ENCODE data around the gene ARL4A.
"Not testable (repeated sequence)": the region's sequence is repeated elsewhere in the genome, so short reads cannot be mapped to it uniquely, and the experiment has no call there.

ARL4A gene

GRCh38 chr7:12670000-12670729, 17.3 kb upstream of the ARL4A start:
- no peak for DNase-seq

GRCh38 chr7:12670743-12671520, 16.5 kb upstream of the ARL4A start:
- no peak for DNase-seq

- not testable (repeated sequence) for DNase-seq
Measured at GRCh38 chr7:12673436-12673835, 14.0 kb upstream of the ARL4A start.

- no peak for DNase-seq
Measured at GRCh38 chr7:12674053-12674452, 13.4 kb upstream of the ARL4A start.

GRCh38 chr7:12674861-12675260, 12.6 kb upstream of the ARL4A start:
- no peak for DNase-seq

- no peak for DNase-seq
Measured at GRCh38 chr7:12683678-12684585, 3.5 kb upstream of the ARL4A start.

- DNase-seq = no peak
Measured at GRCh38 chr7:12684733-12685132, 2.7 kb upstream of the ARL4A start.

- DNase-seq = no peak
Measured at GRCh38 chr7:12685550-12685949, 1.9 kb upstream of the ARL4A start.

- DNase-seq = peak; percentile 85 to 89
Measured at GRCh38 chr7:12686234-12686890, 1.1 kb upstream of the ARL4A start.

GRCh38 chr7:12687718-12688171, 312 bp downstream of the ARL4A start:
- DNase-seq = no peak

GRCh38 chr7:12688485-12689170, 1.2 kb downstream of the ARL4A start:
- DNase-seq = not testable (repeated sequence)

- no peak for DNase-seq
Measured at GRCh38 chr7:12689451-12689850, 2.0 kb downstream of the ARL4A start.

- DNase-seq = no peak
Measured at GRCh38 chr7:12690041-12690878, 2.8 kb downstream of the ARL4A start.

- not testable (repeated sequence) for DNase-seq
Measured at GRCh38 chr7:12691388-12691787, 4.0 kb downstream of the ARL4A start.

- no peak for DNase-seq
Measured at GRCh38 chr7:12692035-12692434, 4.6 kb downstream of the ARL4A start.

- no peak for DNase-seq
Measured at GRCh38 chr7:12692479-12693259, 5.2 kb downstream of the ARL4A start.

GRCh38 chr7:12694817-12695216, 7.4 kb downstream of the ARL4A start:
- no peak for DNase-seq

- no peak for DNase-seq
Measured at GRCh38 chr7:12695965-12696364, 8.5 kb downstream of the ARL4A start.

- no peak for DNase-seq
Measured at GRCh38 chr7:12699299-12699698, 11.9 kb downstream of the ARL4A start.

GRCh38 chr7:12701433-12701832, 14.0 kb downstream of the ARL4A start:
- DNase-seq = no peak

Data from NCI-H187 (cell line).